Type B pancreatic cell (in vitro differentiated cells): ENCODE data around the gene ANKRD33B. TPM values are rescaled to one million over a fixed set of nuclear protein-coding genes. Genes with fewer than 3 reads are reported as not detected.

Experiments
- DNase-seq: peaks from one replicate; pipeline ENCODE4 v3.0.0; 2021; ENCODE audit warnings: mixed read lengths; ENCODE audit not compliant: unreplicated experiment; ENCODE audit errors: extremely low spot score
- H3K27ac Mint-ChIP-seq: 2 replicates; pipeline ENCODE4 v1.8.0; 2021; ENCODE audit warnings: mild to moderate bottlenecking, mixed read lengths
- H3K27me3 Mint-ChIP-seq: 2 replicates; pipeline ENCODE4 v1.8.0; 2021; ENCODE audit warnings: mixed read lengths
- H3K36me3 Mint-ChIP-seq: 2 replicates; pipeline ENCODE4 v1.8.0; 2021; ENCODE audit warnings: mixed read lengths
- H3K4me1 Mint-ChIP-seq: one replicate; pipeline ENCODE4 v1.8.0; 2021; ENCODE audit warnings: mixed read lengths; ENCODE audit not compliant: unreplicated experiment
- H3K4me3 Mint-ChIP-seq: 2 replicates; pipeline ENCODE4 v1.8.0; 2021; ENCODE audit warnings: mild to moderate bottlenecking, mixed read lengths
- H3K9me3 Mint-ChIP-seq: 2 replicates; pipeline ENCODE4 v1.8.0; 2021; ENCODE audit warnings: mixed read lengths
- total RNA-seq: library from RNA; stranded (reverse); gene quantifications from 2 replicates; pipeline ENCODE4 v1.2.1, GENCODE V29; 2021; ENCODE audit warnings: low replicate concordance
- TF ChIP-seq, protein P1 (sequence below): fragments of 200-600 bp; sonication (generic); conservative IDR thresholded peaks from 2 replicates; pipeline ENCODE4 v1.5.0; 2021; ENCODE audit warnings: antibody characterized with exemption, mild to moderate bottlenecking

The ANKRD33B gene
- total RNA-seq, 1 donor from 2014 or later, result 3.4 TPM

DNA sequence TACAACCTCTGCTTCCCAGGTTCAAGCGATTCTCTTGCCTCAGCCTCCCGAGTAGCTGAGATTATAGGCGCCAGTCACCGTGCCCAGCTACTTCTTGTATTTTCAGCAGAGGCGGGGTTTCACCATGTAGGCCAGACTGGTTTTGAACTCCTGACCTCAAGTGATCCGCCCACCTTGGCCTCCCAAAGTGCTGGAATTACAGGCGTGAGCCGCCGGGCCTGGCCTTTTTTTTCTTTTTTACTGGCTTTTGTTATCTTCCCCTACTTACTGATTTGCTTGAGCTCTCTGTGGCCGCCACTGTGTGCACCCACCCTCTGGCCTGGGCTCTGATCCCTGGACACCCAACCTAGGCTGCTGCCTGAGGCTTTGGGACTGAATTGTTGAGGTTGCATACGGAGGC is 60.3 kb downstream of the ANKRD33B start:
- Mint-ChIP-seq H3K36me3 (peaks cover 5% of the 10 kb centered on the region), H3K27me3 (peaks cover 5% of the 10 kb centered on the region), H3K4me3 (no peak overlapping the region), H3K27ac (no peak overlapping the region), H3K9me3 (peaks cover 9% of the 10 kb centered on the region), H3K4me1 (peaks cover 16% of the 10 kb centered on the region)
- DNase-seq, result no peak
- TF ChIP-seq, protein P1, sequence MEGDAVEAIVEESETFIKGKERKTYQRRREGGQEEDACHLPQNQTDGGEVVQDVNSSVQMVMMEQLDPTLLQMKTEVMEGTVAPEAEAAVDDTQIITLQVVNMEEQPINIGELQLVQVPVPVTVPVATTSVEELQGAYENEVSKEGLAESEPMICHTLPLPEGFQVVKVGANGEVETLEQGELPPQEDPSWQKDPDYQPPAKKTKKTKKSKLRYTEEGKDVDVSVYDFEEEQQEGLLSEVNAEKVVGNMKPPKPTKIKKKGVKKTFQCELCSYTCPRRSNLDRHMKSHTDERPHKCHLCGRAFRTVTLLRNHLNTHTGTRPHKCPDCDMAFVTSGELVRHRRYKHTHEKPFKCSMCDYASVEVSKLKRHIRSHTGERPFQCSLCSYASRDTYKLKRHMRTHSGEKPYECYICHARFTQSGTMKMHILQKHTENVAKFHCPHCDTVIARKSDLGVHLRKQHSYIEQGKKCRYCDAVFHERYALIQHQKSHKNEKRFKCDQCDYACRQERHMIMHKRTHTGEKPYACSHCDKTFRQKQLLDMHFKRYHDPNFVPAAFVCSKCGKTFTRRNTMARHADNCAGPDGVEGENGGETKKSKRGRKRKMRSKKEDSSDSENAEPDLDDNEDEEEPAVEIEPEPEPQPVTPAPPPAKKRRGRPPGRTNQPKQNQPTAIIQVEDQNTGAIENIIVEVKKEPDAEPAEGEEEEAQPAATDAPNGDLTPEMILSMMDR, result no peak

DNA sequence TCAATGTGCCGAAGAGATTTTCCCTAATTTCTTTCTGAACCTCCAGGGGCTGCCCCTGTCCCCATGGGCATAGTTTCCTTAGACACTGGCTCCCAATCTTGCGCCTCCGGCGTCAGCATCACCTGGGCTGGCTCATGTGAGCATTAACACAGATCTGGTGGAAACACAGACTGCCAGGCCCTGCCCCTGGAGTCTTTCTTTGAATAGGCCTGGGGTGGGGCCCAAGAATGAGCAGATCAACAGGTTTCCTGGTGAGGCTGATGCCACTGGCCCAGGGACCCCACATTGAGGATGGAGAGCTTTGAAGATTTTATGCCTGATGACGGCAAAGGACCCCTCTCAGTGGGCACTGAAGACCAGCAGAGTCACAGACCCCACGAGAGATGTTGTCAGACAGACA is 60.8 kb downstream of the ANKRD33B start:
- no peak for DNase-seq

DNA sequence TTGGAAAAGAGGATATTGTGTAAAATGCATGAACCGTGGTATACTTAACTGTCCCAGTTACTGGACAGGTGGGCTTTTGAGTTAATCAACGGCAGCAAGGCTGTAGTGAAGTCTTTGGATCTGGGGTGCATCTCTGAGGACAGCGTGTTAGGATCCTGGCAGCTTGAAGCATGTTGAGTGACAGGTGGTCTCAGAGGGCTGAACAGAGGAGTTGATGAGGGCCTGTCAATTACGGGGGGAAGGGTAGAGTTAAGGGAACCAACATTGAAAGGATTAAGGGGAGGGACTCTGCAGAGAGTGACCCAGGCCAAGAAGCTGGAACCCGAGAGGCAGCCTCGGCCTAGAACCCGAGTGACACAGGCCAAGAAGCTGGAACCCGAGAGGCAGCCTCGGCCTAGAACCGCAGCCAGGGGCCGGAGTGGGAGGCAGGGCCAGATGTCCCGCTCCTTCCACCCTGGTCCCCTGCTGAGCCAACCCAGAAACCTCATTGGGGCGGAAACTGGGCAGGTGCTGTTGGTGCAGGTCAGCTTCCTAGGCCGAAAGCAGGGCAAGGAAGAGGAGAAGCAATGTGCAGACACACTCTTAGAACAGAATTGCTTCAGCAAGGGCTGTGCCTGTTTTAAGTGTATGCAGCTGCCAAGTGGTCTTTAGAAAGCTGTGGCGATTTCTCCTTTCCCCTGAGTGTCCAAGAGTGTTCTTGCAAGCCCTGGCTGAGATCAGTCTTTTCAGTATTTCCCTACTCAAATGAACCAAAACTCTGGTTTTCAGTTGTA is 62.0 kb downstream of the ANKRD33B start:
- peaks cover 17% of the 10 kb centered on the region for H3K4me1 Mint-ChIP-seq
- peaks cover 9% of the 10 kb centered on the region for H3K9me3 Mint-ChIP-seq
- peaks cover 5% of the 10 kb centered on the region for H3K27me3 Mint-ChIP-seq
- H3K4me3 Mint-ChIP-seq, result peak overlapping the region; percentile 62
- no peak for DNase-seq
- H3K27ac Mint-ChIP-seq, result no peak overlapping the region
- TF ChIP-seq, protein P1, result no peak
- no peaks in the 10 kb centered on the region for H3K36me3 Mint-ChIP-seq

More for the DNA sequence above, 60.8 kb downstream of the ANKRD33B start:
- Mint-ChIP-seq H3K4me1 (peaks cover 16% of the 10 kb centered on the region), H3K27ac (no peak overlapping the region), H3K27me3 (peaks cover 5% of the 10 kb centered on the region), H3K4me3 (no peak overlapping the region), H3K9me3 (peaks cover 9% of the 10 kb centered on the region), H3K36me3 (peaks cover 4% of the 10 kb centered on the region)
- TF ChIP-seq, protein P1, result no peak

DNA sequence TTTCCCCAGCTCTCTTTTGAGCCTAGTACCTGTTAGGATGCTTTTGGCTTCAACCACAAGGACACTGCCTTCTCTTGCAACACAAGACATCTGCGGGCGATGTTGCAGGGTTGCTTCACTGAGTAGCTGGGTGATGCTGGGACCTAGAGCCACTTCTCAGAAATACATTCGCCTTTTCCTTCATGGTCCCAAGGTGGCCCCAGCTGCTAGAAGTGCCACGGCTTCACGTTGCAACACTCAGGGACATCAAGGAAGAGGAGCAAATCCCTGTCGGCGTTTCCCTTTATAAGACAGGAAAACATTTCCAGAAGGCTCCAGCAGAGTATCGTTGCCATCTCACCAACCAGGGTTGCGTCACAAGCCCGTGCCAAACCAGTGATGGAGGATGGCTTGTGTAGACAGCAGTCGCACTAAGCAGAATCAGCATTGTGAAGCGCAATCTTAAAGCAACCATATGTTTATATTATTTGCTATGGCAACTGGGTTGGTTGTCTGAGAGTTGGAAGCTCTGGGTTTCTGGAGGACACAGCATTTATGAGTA is 62.7 kb downstream of the ANKRD33B start:
- Mint-ChIP-seq H3K27ac (no peak overlapping the region), H3K36me3 (no peaks in the 10 kb centered on the region), H3K9me3 (peaks cover 5% of the 10 kb centered on the region), H3K4me3 (peak overlapping the region; percentile 91), H3K27me3 (peaks cover 5% of the 10 kb centered on the region), H3K4me1 (peaks cover 23% of the 10 kb centered on the region)
- TF ChIP-seq, protein P1, result no peak
- no peak for DNase-seq

DNA sequence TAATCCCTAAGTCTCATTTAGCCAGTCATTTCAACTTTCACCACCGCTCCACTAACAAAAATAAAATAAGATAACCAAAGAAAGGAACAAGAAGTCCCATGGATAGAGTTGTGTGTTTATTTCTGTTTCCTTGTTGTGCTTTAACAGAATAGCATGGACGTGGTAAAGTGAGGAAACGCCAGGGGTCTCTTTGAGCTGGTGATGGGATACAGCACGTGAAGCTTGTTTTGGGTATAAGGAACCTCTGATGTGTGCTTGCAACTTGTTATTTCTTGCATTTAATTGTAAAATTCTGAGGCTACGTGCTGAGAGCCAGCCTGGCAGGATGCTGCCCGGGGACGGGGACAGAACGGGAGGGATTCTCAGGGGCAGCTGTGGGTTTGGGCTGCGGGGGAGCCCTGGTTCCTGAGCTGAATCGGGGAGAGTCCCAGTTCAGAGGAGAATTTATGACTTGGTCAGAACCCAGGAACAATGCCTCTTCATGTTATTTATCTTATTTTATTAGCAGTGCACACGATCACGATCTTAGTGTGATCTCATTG is 63.4 kb downstream of the ANKRD33B start:
- no peak for DNase-seq
- Mint-ChIP-seq H3K36me3 (no peaks in the 10 kb centered on the region), H3K4me1 (peaks cover 25% of the 10 kb centered on the region), H3K27ac (peak overlapping the region; percentile 87), H3K4me3 (peak overlapping the region; percentile 91), H3K27me3 (peaks cover 5% of the 10 kb centered on the region), H3K9me3 (no peaks in the 10 kb centered on the region)
- TF ChIP-seq, protein P1, result no peak
